HCT116 (cell line): ENCODE data around the gene PHACTR1. TPM values are rescaled to one million over a fixed set of nuclear protein-coding genes. Genes with fewer than 3 reads are reported as not detected.

Experiments
- ATAC-seq: fragments of 200-7000 bp; cut with Tn5 transposase; 2 replicates; pipeline ENCODE4 v1.9.1; 2020; ENCODE audit warnings: mild to moderate bottlenecking, moderate library complexity
- BruUV-seq: library from RNA; stranded (reverse); fragments of 400-500 nt; replicated peaks from 2 replicates; lab custom pipeline; 2021; lab: Mats Ljungman, UMichigan
- CTCF ChIA-PET: fragments of 300-600 bp; sonication (Branson Sonifier 250); formaldehyde crosslinking; loops from one replicate; lab custom pipeline; 2021; ENCODE audit warnings: antibody characterized with exemption; lab: Charles Lee
- POLR2A ChIA-PET: fragments of 300-600, 350-600 bp; sonication (Branson Sonifier 250); formaldehyde crosslinking; loops from one replicate; lab custom pipeline; 2021; ENCODE audit warnings: antibody characterized with exemption; lab: Charles Lee
- RAD21 ChIA-PET, 2 experiments: fragments of 300-600 bp; sonication (Branson Sonifier 250); formaldehyde crosslinking; loops; one replicate each; lab custom pipeline; 2023; ENCODE audit warnings: low total read pairs in 2 of 2; ENCODE audit not compliant: uncharacterized antibody in 2 of 2, unreplicated experiment in 2 of 2, low non-redundant PET in 1 of 2; lab: Charles Lee
- DNase-seq: peaks from one replicate; pipeline ENCODE4 v3.0.0-alpha.2; 2010; ENCODE audit warnings: low read depth, low spot score
- H2AFZ ChIP-seq: fragments of 200-600 bp; shearing (Covaris generic), sonication (generic); 2 replicates; pipeline ENCODE4 v1.6.1; 2017; ENCODE audit warnings: low read depth, mixed run types, mixed read lengths, antibody characterized with exemption, low read length; ENCODE audit not compliant: poor library complexity, severe bottlenecking
- H3K27ac ChIP-seq: 2 replicates; pipeline ENCODE4 v1.5.1; 2012; ENCODE audit warnings: low read depth, low read length
- H3K27me3 ChIP-seq: fragments of 200-600 bp; sonication (generic); 2 replicates; pipeline ENCODE4 v1.6.1; 2016; ENCODE audit warnings: mixed run types, low read length, mixed read lengths; ENCODE audit not compliant: insufficient read depth
- H3K36me3 ChIP-seq, 2 experiments: fragments of 200-500 bp in 1 of 2; fragments of 200-600 bp in 1 of 2; sonication (Bioruptor generic) in 1 of 2; sonication (generic) in 1 of 2; 2 replicates each; pipeline versions ENCODE4 v1.5.1 to v1.6.1; 2014 to 2016; ENCODE audit warnings: low read length in 2 of 2, inconsistent platforms in 1 of 2, mixed read lengths in 1 of 2, mixed run types in 1 of 2; ENCODE audit not compliant: insufficient read depth in 2 of 2, control insufficient read depth in 1 of 2
- H3K4me1 ChIP-seq, 2 experiments: fragments of 200-600 bp in 1 of 2; sonication (generic) in 1 of 2; 2 replicates each; pipeline versions ENCODE4 v1.5.1 to v1.6.1; 2012 to 2017; ENCODE audit warnings: low read length in 2 of 2, inconsistent platforms in 1 of 2, mild to moderate bottlenecking in 1 of 2, mixed read lengths in 1 of 2, mixed run types in 1 of 2, moderate library complexity in 1 of 2; ENCODE audit not compliant: insufficient read depth in 2 of 2, control insufficient read depth in 1 of 2
- H3K4me2 ChIP-seq: fragments of 200-600 bp; sonication (generic); 2 replicates; pipeline ENCODE4 v1.6.1; 2017; ENCODE audit warnings: mixed run types, low read length, mixed read lengths
- H3K4me3 ChIP-seq, 2 experiments: fragments of 200-600 bp in 1 of 2; sonication (generic) in 1 of 2; replicated peaks in 1 of 2; 2 replicates each; pipeline ENCODE4 v1.5.1; 2011 to 2016; ENCODE audit warnings: low read length in 2 of 2, control low read depth in 1 of 2, low read depth in 1 of 2, mild to moderate bottlenecking in 1 of 2, mixed read lengths in 1 of 2, mixed run types in 1 of 2
- H3K79me2 ChIP-seq: fragments of 200-600 bp; sonication (generic); 2 replicates; pipeline ENCODE4 v1.6.1; 2017; ENCODE audit warnings: mild to moderate bottlenecking, mixed run types, low read length, moderate library complexity, mixed read lengths; ENCODE audit not compliant: insufficient read depth
- H3K9ac ChIP-seq: fragments of 200-600 bp; sonication (generic); 2 replicates; pipeline ENCODE4 v1.6.1; 2016; ENCODE audit warnings: low read length, mixed read lengths
- H3K9me2 ChIP-seq: fragments of 200-600 bp; sonication (generic), shearing (Covaris generic); 2 replicates; pipeline ENCODE4 v1.6.1; 2017; ENCODE audit warnings: mixed run types, mild to moderate bottlenecking, moderate library complexity; ENCODE audit not compliant: insufficient read depth
- H3K9me3 ChIP-seq, 2 experiments: fragments of 200-500 bp in 1 of 2; fragments of 200-600 bp in 1 of 2; sonication (Bioruptor generic) in 1 of 2; sonication (generic) in 1 of 2; 2 replicates each; pipeline ENCODE4 v1.6.1; 2014 to 2017; ENCODE audit warnings: low read length in 2 of 2, mixed read lengths in 2 of 2, inconsistent platforms in 1 of 2, low read depth in 1 of 2, mild to moderate bottlenecking in 1 of 2, mixed run types in 1 of 2, moderate library complexity in 1 of 2; ENCODE audit not compliant: control insufficient read depth in 1 of 2, insufficient read depth in 1 of 2
- H4K20me1 ChIP-seq: fragments of 200-600 bp; sonication (generic), shearing (Covaris generic); 2 replicates; pipeline ENCODE4 v1.6.1; 2017; ENCODE audit warnings: mixed run types, mild to moderate bottlenecking, moderate library complexity; ENCODE audit not compliant: insufficient read depth
- ATF3 ChIP-seq: IDR thresholded peaks from 2 replicates; pipeline ENCODE4 v1.6.1; 2012
- CEBPB ChIP-seq: IDR thresholded peaks from 2 replicates; pipeline ENCODE4 v1.6.1; 2012; ENCODE audit warnings: low read depth
- EGR1 ChIP-seq: IDR thresholded peaks from 2 replicates; pipeline ENCODE4 v1.6.1; 2012; ENCODE audit warnings: low read depth
- ELF1 ChIP-seq: IDR thresholded peaks from 2 replicates; pipeline ENCODE4 v1.6.1; 2012; ENCODE audit warnings: low read depth, borderline replicate concordance
- EZH2 ChIP-seq: fragments of 200-600 bp; sonication (generic); IDR thresholded peaks from 2 replicates; pipeline ENCODE4 v1.6.1; 2017; ENCODE audit warnings: antibody characterized with exemption, mixed run types
- EZH2phosphoT487 ChIP-seq: fragments of 200-600 bp; IDR thresholded peaks from 2 replicates; pipeline ENCODE4 v1.6.1; 2018; ENCODE audit warnings: antibody characterized with exemption, borderline replicate concordance
- JUND ChIP-seq: IDR thresholded peaks from 2 replicates; pipeline ENCODE4 v1.6.1; 2012
- MAX ChIP-seq: IDR thresholded peaks from 2 replicates; pipeline ENCODE4 v1.6.1; 2012
- POLR2A ChIP-seq: IDR thresholded peaks from 2 replicates; pipeline ENCODE4 v1.7.0; 2011; ENCODE audit warnings: borderline replicate concordance; ENCODE audit not compliant: insufficient read depth, insufficient read length; ENCODE audit errors: extremely low read depth
- REST ChIP-seq: IDR thresholded peaks from 2 replicates; pipeline ENCODE4 v1.6.1; 2012; ENCODE audit warnings: low read depth
- SP1 ChIP-seq: IDR thresholded peaks from 2 replicates; pipeline ENCODE4 v1.6.1; 2012; ENCODE audit warnings: low read depth
- SRF ChIP-seq: IDR thresholded peaks from 2 replicates; pipeline ENCODE4 v1.6.1; 2012; ENCODE audit warnings: low read depth
- TCF7L2 ChIP-seq: IDR thresholded peaks from 2 replicates; pipeline ENCODE4 v1.7.0; 2011; ENCODE audit warnings: borderline replicate concordance, inconsistent platforms; ENCODE audit not compliant: insufficient read depth, insufficient read length; ENCODE audit errors: extremely low read depth
- YY1 ChIP-seq: IDR thresholded peaks from 2 replicates; pipeline ENCODE4 v1.6.1; 2011; ENCODE audit warnings: low read length, low read depth, moderate library complexity, mild to moderate bottlenecking; ENCODE audit not compliant: insufficient replicate concordance; ENCODE audit errors: extremely low read depth
- ZFX ChIP-seq: fragments of 450-650 bp; IDR thresholded peaks from 2 replicates; pipeline ENCODE4 v1.6.1; 2017
- ZNF274 ChIP-seq: fragments of 200-500 bp; sonication (Bioruptor generic); IDR thresholded peaks from 2 replicates; pipeline ENCODE4 v1.6.1; 2014; ENCODE audit warnings: mild to moderate bottlenecking, low read depth, low read length, inconsistent platforms
- intact Hi-C: fragments of 100-400 bp; cut with micrococcal nuclease; formaldehyde crosslinking; loops from 2 replicates; pipeline ENCODE4 v1.10.0; 2022
- total RNA-seq: library from RNA; stranded (reverse); gene quantifications from one replicate; pipeline ENCODE4 v1.2.1, GENCODE V29; 2021; ENCODE audit not compliant: unreplicated experiment
- TF ChIP-seq, protein P1 (sequence below): IDR thresholded peaks from 2 replicates; pipeline ENCODE4 v1.6.1; 2011; ENCODE audit warnings: mild to moderate bottlenecking, low read length, moderate library complexity; ENCODE audit not compliant: insufficient replicate concordance; ENCODE audit errors: extremely low read depth
- TF ChIP-seq, protein P2 (sequence below), 3 experiments: fragments of 200-600 bp in 1 of 3; sonication (generic) in 1 of 3; IDR thresholded peaks in 2 of 3; conservative IDR thresholded peaks in 1 of 3; 2 replicates each; pipeline ENCODE4 v1.5.1; 2012 to 2017; ENCODE audit warnings: low read depth in 2 of 3, low read length in 2 of 3, antibody characterized with exemption in 1 of 3, borderline replicate concordance in 1 of 3, control low read depth in 1 of 3, mild to moderate bottlenecking in 1 of 3, mixed read lengths in 1 of 3, mixed run types in 1 of 3, moderate library complexity in 1 of 3; ENCODE audit not compliant: insufficient read depth in 1 of 3

Gene PHACTR1
- total RNA-seq, 1 experiment from 2014 or later = 0.17 TPM

- Histone ChIP-seq H3K27me3 (peaks cover 57% of the 10 kb centered on the region; the same call in 1 of the 2 replicates), H3K27ac (no peak overlapping the region), H4K20me1 (no peaks in the 10 kb centered on the region), H3K9me3 (no peaks in the 10 kb centered on the region), H3K4me3 (no peak overlapping the region), H3K4me1 (no peaks in the 10 kb centered on the region), H3K4me2 (no peak overlapping the region), H3K9me2 (no peaks in the 10 kb centered on the region), H3K9ac (no peak overlapping the region), H2AFZ (no peak overlapping the region), H3K79me2 (no peaks in the 10 kb centered on the region), H3K36me3 (no peaks in the 10 kb centered on the region)
- TF ChIP-seq JUND = no peak
- TF ChIP-seq ATF3 = no peak
- no peak for TF ChIP-seq YY1
- TF ChIP-seq POLR2A = no peak
- no peak for TF ChIP-seq EGR1
- no peak for TF ChIP-seq ZFX
- no peak for TF ChIP-seq CEBPB
- TF ChIP-seq EZH2phosphoT487 = no peak
- TF ChIP-seq, protein P1, sequence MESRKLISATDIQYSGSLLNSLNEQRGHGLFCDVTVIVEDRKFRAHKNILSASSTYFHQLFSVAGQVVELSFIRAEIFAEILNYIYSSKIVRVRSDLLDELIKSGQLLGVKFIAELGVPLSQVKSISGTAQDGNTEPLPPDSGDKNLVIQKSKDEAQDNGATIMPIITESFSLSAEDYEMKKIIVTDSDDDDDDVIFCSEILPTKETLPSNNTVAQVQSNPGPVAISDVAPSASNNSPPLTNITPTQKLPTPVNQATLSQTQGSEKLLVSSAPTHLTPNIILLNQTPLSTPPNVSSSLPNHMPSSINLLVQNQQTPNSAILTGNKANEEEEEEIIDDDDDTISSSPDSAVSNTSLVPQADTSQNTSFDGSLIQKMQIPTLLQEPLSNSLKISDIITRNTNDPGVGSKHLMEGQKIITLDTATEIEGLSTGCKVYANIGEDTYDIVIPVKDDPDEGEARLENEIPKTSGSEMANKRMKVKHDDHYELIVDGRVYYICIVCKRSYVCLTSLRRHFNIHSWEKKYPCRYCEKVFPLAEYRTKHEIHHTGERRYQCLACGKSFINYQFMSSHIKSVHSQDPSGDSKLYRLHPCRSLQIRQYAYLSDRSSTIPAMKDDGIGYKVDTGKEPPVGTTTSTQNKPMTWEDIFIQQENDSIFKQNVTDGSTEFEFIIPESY = no peak
- TF ChIP-seq ELF1 = no peak
- TF ChIP-seq EZH2 = no peak
- no peak for TF ChIP-seq SP1
- TF ChIP-seq, protein P2, sequence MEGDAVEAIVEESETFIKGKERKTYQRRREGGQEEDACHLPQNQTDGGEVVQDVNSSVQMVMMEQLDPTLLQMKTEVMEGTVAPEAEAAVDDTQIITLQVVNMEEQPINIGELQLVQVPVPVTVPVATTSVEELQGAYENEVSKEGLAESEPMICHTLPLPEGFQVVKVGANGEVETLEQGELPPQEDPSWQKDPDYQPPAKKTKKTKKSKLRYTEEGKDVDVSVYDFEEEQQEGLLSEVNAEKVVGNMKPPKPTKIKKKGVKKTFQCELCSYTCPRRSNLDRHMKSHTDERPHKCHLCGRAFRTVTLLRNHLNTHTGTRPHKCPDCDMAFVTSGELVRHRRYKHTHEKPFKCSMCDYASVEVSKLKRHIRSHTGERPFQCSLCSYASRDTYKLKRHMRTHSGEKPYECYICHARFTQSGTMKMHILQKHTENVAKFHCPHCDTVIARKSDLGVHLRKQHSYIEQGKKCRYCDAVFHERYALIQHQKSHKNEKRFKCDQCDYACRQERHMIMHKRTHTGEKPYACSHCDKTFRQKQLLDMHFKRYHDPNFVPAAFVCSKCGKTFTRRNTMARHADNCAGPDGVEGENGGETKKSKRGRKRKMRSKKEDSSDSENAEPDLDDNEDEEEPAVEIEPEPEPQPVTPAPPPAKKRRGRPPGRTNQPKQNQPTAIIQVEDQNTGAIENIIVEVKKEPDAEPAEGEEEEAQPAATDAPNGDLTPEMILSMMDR (IDR thresholded peaks at IDR 0.05 in 2 of 3, conservative IDR thresholded peaks at IDR 0.05 in 1 of 3; ENCODE audit: borderline replicate concordance in 1 of 3, insufficient read depth in 1 of 3, low read depth in 2 of 3, low read length in 2 of 3) = no peak
- TF ChIP-seq SRF = no peak
- no peak for TF ChIP-seq REST
- TF ChIP-seq TCF7L2 = no peak
- no peak for TF ChIP-seq MAX
- no peak for TF ChIP-seq ZNF274
- ChIA-PET POLR2A (no interaction called here), CTCF (no interaction called here), RAD21 (no interaction called here)
- ATAC-seq (no peak), DNase-seq (no peak)
- BruUV-seq = no TSS peak
- intact Hi-C loops = no loop called here
Measured at GRCh38 chr6:12815884-12816600, 99.5 kb downstream of the PHACTR1 start.
